HG02852 (cell line): ENCODE measurements around the gene SLC9A8.
"Not testable (repeated sequence)": the region's sequence is repeated elsewhere in the genome, so short reads cannot be mapped to it uniquely, and the experiment has no call there.

Experiments used
- ATAC-seq: cut with Tn5 transposase; IDR thresholded peaks from one replicate; pipeline ENCODE4 v1.9.1; 2021; ENCODE audit warnings: mild to moderate bottlenecking, moderate library complexity; ENCODE audit not compliant: unreplicated experiment

SLC9A8 gene

DNA sequence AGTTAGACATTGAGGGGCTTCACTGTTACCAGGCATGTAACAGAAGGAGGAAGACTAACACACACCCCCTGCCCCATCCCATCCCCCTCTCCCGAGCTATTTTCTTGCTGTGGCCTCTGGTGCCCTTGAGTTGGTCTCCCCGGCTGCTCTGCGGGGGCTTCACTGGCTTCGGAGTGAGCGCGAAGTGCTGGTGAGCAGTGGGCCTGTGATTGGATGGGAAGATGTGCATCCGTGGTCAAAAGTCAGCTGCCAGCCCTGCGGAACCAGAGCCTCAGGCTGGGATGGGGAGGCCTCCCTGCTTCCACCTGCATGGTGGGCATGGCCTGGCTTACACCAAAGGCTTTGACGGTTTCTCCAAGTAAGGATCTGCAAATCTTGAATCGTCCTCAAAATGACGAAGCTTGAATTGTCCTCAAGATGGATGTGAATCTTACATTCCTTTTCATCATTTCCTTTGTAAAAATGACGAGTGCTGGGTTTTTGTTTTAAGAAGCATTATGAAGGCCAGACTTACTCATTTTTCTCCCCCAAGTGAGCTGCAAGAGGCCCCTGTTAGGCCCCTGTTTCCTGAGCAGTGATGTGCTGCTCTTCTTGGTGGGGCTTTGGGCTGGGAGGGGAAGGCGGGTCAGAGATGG, 79.0 kb downstream of the SLC9A8 start:
- no peak for ATAC-seq

DNA sequence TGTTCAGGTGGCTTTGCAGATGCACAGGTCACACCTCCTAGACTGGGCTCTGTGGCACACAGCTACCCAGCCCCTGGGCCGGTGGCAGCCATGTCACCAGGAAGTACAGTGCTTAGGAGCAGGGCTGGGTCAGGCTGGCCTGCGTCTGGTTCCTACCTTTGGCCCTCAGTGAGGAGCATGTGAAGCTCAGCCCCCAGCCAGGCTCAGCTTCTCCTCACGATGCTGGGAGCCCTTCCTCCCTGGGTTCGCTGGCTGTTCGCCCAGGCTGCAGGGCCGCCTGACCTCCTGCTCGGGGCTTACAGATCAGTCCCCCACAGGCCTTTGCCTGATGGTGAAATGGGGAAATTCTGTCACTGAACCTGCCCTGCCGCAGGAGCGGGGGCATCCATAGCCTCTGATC, 79.6 kb downstream of the SLC9A8 start:
- no peak for ATAC-seq

DNA sequence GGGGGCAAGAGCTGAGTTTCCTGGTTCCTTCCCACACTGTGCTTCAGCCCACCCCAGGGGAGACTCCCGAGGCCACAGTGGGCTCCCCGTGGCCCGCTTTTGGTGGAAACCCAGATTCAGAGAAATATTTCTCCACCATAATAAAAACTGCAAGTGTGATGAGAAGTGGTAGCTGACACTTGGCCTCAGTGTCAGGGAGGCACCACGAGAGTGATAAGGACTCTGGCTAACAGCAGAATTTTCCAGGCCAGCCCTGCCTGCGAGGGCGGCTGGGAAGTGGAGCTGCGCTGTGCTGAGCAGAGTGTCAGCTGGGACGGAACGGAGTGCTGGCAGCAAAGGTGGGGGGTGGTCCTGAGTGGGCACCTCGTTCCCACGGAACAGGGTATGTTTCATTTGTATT, 80.2 kb downstream of the SLC9A8 start:
- no peak for ATAC-seq

DNA sequence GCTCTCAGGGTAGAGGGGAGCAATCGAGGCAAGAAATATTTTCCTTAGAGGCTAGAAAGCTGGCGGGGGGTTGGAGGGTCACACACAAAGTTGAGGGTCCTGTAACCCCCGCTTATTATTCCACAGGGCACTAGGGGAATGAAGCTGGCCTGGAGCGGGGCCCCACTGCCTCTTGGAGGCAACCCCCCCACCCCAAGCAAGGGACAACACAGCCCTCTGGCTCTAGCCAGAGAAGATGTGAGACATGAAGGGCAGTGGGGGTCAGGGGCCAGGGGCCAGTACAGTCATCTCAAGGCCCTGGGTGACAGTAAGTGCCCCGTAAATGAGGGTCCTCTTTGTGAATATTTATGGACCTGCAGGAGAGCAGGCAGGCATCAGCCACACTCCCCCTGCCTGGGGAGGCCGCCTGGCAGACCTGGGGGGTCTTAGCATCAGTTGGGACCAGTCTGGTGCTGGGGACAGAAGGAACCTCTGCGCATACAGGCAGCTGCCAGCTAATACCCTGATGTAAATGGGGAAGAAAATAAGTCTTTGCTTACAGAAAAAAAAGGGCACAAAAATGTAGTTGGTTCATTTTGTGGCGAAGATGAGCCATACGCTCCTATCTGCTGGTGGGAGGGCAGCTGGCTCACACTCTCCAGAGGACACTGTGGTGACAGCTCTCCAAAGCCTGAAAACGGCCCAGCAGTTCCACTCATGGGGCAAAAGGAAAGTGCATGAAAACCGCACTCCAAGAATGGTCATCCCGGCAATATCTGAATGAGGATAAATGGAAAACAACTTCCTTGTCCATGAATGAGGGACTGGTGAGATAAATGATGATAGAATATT, 80.8 kb downstream of the SLC9A8 start:
- ATAC-seq: no peak

GRCh38 chr20:49894073-49894470, 81.4 kb downstream of the SLC9A8 start:
- ATAC-seq: no peak

DNA sequence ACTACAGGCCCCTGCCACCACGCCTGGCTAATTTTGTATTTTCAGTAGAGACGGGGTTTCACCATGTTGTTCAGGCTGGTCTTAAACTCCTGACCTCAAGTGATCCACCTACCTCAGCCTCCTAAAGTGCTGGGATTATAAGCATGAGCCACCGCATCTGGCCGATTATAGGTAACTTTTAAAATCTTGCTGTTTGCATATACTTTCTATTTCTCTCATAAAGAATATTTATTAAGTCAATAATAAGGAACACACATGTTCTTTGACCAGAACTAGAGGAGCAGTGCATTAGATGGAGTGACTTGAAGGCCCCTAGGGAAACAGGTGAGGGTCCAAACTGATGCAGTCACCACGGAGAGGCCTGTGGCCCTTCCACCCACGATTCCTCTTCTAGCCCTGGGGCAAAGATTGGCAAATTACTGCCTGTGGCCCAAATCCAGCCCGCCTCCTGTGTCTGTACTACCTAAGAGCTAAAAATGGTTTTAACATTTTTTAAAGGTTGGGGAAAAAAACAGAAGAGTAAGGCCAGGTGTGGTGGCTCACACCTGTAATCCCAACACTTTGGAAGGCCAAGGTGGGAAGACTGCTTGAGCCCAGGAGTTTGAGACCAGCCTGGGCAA, 83.0 kb downstream of the SLC9A8 start:
- not testable (repeated sequence) for ATAC-seq

DNA sequence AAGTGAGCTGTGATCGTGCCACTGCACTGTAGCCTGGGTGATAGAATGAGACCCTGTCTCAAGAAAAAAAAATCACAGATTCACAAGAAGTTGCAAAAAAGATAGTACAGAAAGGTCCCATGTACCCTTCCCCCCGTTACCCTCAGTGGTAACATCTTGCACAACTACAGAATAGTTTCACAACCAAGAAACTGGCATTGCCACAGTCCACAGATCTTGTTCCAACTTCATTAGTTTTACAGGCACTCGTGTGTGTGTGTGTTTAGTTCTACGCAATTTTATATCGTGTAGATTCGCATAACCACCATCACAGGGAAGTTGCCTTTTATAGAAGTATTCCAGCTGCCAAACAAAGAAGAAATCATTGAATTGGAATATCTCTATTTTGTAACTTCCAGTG, 83.6 kb downstream of the SLC9A8 start:
- ATAC-seq: no peak

DNA sequence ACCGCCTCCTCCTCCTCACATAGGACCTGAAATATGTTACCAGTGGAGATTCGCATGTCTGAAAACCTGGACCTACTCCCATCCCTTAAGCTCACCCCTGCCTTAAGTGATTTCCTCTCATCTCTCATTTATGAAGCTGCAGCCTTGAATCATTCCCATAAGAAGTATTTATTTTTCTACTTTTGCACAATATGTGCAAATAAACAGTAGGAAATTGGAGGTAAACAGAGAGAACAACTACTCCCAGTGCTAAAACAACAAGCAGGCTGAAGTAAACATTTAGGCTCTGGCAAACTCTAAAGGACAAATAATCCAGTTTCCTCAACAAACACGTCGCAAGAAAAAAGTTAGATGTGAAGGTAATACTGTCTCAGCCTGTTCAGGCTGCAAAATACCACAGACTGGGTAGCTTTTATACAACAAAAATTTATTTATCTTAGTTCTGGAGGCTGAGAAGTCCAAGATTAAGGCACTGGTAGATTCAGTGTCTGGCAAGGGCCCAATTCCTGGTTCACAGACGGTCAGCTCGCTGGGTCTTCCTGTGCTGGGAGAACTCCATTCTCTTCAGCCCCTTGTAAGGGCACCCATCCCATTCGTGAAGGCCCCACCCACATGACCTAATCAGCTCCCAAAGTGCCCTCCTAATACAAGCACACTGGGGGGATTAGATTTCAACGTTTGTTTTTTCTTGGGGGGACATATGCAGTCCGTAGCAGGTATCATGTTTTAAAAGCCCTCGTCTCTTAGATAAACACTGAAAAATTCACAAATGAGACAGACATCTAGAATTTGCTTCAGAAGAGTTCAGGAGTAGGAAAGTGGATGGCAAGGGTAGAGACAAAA, 87.1 kb downstream of the SLC9A8 start:
- no peak for ATAC-seq

GRCh38 chr20:49901588-49901987, 89.0 kb downstream of the SLC9A8 start:
- ATAC-seq: no peak

GRCh38 chr20:49904440-49905214, 92.0 kb downstream of the SLC9A8 start:
- ATAC-seq: no peak

- no peak for ATAC-seq
These were observed 92.9 kb downstream of the SLC9A8 start for GRCh38 chr20:49905415-49906091.

DNA sequence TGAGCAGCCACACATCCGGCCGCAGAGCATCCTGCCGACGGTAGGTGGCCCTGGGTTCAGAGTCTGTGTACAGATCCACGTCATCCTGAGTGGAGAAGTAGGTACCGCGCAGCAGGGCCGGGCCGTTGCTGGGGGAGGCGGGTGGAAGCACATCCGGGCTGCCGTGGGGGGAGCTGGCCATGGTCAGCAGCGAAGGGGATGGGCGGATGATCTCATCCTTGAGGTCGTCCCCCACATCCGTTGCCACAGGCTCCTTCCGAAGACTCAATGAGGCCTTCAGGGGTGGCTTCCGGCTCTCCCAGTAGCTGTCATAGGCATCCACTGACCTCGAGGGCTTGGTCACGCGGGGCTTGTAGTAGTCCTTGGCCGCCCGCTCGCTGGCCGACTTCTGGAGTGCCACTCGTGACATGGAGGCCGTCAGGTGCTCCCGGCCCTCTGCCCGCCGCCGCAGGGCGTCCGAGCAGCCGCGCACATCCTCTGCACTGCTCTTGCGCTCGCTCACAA, 93.5 kb downstream of the SLC9A8 start:
- no peak for ATAC-seq

- ATAC-seq: no peak
These were observed 94.1 kb downstream of the SLC9A8 start for GRCh38 chr20:49906615-49907154.

DNA sequence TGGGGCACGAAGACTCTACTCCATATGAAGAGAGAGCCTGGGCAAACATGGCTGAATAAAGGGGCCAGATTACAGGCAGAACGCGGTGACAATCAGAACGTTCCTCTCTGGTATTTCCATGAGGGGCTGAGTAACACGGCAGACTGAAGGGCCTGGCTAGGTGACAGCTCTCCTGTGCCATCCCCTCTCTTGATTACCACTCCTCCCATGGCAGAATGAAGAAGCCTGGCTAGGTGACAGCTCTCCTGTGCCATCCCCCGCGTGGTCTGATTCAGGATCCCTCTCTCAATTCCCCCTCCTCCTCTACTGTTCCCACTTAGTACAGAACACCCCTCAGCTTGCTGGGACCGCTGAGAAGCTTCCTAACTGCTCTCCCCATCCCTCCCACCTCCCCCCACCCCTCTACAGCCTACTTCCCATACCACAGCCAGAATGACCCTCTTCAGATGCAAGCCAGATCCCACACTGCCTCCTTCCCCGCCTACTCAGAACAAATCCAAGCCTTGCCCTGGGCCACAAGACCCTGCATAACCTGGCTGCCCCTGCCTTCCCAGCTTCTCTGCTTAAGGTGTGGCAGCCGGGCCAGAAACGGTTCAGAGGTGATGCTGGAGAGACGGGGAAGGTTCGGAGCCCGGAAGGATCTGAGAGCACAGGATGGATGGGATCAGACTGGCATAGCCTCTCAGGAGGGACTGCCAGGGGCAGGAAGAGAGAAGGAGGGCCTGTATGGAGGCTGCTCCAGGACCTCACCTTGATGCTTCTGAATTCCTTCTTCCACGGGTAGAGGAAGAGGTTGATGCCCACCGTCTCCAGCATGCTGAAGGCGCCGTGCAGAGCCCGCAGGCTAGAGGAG, 95.0 kb downstream of the SLC9A8 start:
- ATAC-seq: no peak

DNA sequence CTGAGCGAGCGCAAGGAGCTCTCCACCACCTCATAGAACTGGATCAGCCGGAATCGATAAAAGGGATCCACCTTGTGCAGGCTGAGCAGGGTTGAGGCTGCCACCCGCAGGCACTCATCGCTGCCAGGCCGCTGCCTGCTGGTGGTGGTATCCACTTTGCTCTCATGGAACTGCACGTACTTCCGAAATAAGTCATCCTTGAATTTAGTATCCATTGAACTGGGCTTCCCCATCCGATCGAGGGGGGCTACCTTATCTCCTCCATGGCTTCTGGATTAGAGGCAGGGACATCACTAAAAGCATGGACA, 95.6 kb downstream of the SLC9A8 start:
- ATAC-seq: no peak

- no peak for ATAC-seq
These were observed 97.1 kb downstream of the SLC9A8 start for GRCh38 chr20:49909499-49910339.

GRCh38 chr20:49910340-49910706, 97.7 kb downstream of the SLC9A8 start:
- ATAC-seq: no peak
